SK-N-SH (cell line): Measurements from ENCODE around the gene PF4V1. TPM values are rescaled to one million over a fixed set of nuclear protein-coding genes. Genes with fewer than 3 reads are reported as not detected.

Experiments
- CTCF ChIA-PET: fragments of 300-600, 350-600 bp; formaldehyde crosslinking; extraction: SDS; loops from one replicate; lab custom pipeline; 2021; lab: Yijun Ruan, JAX
- POLR2A ChIA-PET: fragments of 350-600 bp; sonication (Branson Sonifier 250); formaldehyde crosslinking; extraction: SDS; loops from one replicate; lab custom pipeline; 2020; ENCODE audit warnings: antibody characterized with exemption, inconsistent platforms; lab: Yijun Ruan, JAX
- DNase-seq: peaks from one replicate; pipeline ENCODE4 v3.0.0; 2012
- H2AFZ ChIP-seq: fragments of 200-600 bp; sonication (generic); 2 replicates; pipeline ENCODE4 v1.8.1; 2016; ENCODE audit warnings: antibody characterized with exemption, mild to moderate bottlenecking, low read depth
- H3F3A ChIP-seq: fragments of 200-600 bp; sonication (generic); replicated peaks from 2 replicates; pipeline ENCODE3; 2016; ENCODE audit warnings: antibody characterized with exemption, mild to moderate bottlenecking; ENCODE audit not compliant: insufficient read depth
- H3K27ac ChIP-seq, 2 experiments: fragments of 200-500 bp in 1 of 2; fragments of 200-600 bp in 1 of 2; sonication (Bioruptor generic) in 1 of 2; sonication (generic), shearing (Covaris generic) in 1 of 2; 2 replicates each; pipeline versions ENCODE4 v1.5.1 to v1.6.1; 2014 to 2016; ENCODE audit warnings: low read depth in 2 of 2, inconsistent platforms in 1 of 2, low read length in 1 of 2, mild to moderate bottlenecking in 1 of 2, mixed read lengths in 1 of 2
- H3K27me3 ChIP-seq: fragments of 200-600 bp; sonication (generic), shearing (Covaris generic); 2 replicates; pipeline ENCODE4 v1.6.1; 2016; ENCODE audit warnings: mixed run types; ENCODE audit not compliant: insufficient read depth
- H3K36me3 ChIP-seq, 2 experiments: fragments of 200-500 bp in 1 of 2; fragments of 200-600 bp in 1 of 2; sonication (Bioruptor generic) in 1 of 2; sonication (generic) in 1 of 2; replicated peaks in 1 of 2; 2 replicates each; pipeline versions ENCODE3 to v1.5.1; 2014 to 2016; ENCODE audit warnings: low read length in 1 of 2, mild to moderate bottlenecking in 1 of 2; ENCODE audit not compliant: insufficient read depth in 2 of 2, control insufficient read depth in 1 of 2
- H3K4me1 ChIP-seq, 2 experiments: fragments of 200-500 bp in 1 of 2; fragments of 200-600 bp in 1 of 2; sonication (Bioruptor generic) in 1 of 2; sonication (generic), shearing (Covaris generic) in 1 of 2; 2 replicates each; pipeline versions ENCODE4 v1.5.1 to v1.6.1; 2014 to 2016; ENCODE audit warnings: low read depth in 1 of 2, low read length in 1 of 2, mixed run types in 1 of 2; ENCODE audit not compliant: insufficient read depth in 2 of 2, control insufficient read depth in 1 of 2
- H3K4me2 ChIP-seq: fragments of 200-600 bp; sonication (generic), shearing (Covaris generic); 2 replicates; pipeline ENCODE4 v1.6.1; 2017; ENCODE audit warnings: mixed run types
- H3K4me3 ChIP-seq, 2 experiments: fragments of 200-500 bp in 1 of 2; fragments of 200-600 bp in 1 of 2; sonication (Bioruptor generic) in 1 of 2; sonication (generic), shearing (Covaris generic) in 1 of 2; 2 replicates each; pipeline versions ENCODE4 v1.5.1 to v1.8.1; 2014 to 2016; ENCODE audit warnings: low read depth in 2 of 2, inconsistent platforms in 1 of 2, low read length in 1 of 2, mild to moderate bottlenecking in 1 of 2, mixed read lengths in 1 of 2, moderate library complexity in 1 of 2
- H3K79me2 ChIP-seq: fragments of 200-600 bp; sonication (generic); 2 replicates; pipeline ENCODE4 v1.8.1; 2017; ENCODE audit warnings: mild to moderate bottlenecking; ENCODE audit not compliant: insufficient read depth
- H3K9ac ChIP-seq: fragments of 200-600 bp; sonication (generic); 2 replicates; pipeline ENCODE4 v1.6.1; 2017; ENCODE audit warnings: mixed run types
- H3K9me2 ChIP-seq: fragments of 200-600 bp; sonication (generic); 2 replicates; pipeline ENCODE4 v1.6.1; 2017; ENCODE audit warnings: mixed run types
- H3K9me3 ChIP-seq: fragments of 200-600 bp; sonication (generic); 2 replicates; pipeline ENCODE4 v1.6.1; 2017; ENCODE audit warnings: mixed run types, mild to moderate bottlenecking, moderate library complexity
- H4K20me1 ChIP-seq: fragments of 200-600 bp; sonication (generic); 2 replicates; pipeline ENCODE4 v1.6.1; 2017; ENCODE audit warnings: mild to moderate bottlenecking, mixed run types; ENCODE audit not compliant: insufficient read depth
- CHD2 ChIP-seq: fragments of 150-350 bp; IDR thresholded peaks from 2 replicates; pipeline ENCODE4 v1.6.1; 2018; ENCODE audit warnings: low read length; ENCODE audit not compliant: partially characterized antibody
- EP300 ChIP-seq, 2 experiments: IDR thresholded peaks; 2 replicates each; pipeline versions ENCODE4 v1.4.0 to v1.6.1; 2012; ENCODE audit warnings: borderline replicate concordance in 1 of 2, low read depth in 1 of 2, low read length in 1 of 2
- FOSL2 ChIP-seq: IDR thresholded peaks from 2 replicates; pipeline ENCODE4 v1.4.0; 2012; ENCODE audit warnings: low read depth, mild to moderate bottlenecking, moderate library complexity, borderline replicate concordance
- FOXM1 ChIP-seq: IDR thresholded peaks from 2 replicates; pipeline ENCODE4 v1.4.0; 2012; ENCODE audit warnings: low read depth, mild to moderate bottlenecking
- JUND ChIP-seq: IDR thresholded peaks from 2 replicates; pipeline ENCODE4 v1.4.0; 2012
- MEF2A ChIP-seq: IDR thresholded peaks from 2 replicates; pipeline ENCODE4 v1.4.0; 2012; ENCODE audit warnings: low read depth, borderline replicate concordance
- MXI1 ChIP-seq: IDR thresholded peaks from 2 replicates; pipeline ENCODE4 v1.6.1; 2012; ENCODE audit warnings: mild to moderate bottlenecking, low read depth, low read length, improper control_type of control experiment
- NFIC ChIP-seq: IDR thresholded peaks from 2 replicates; pipeline ENCODE4 v1.4.0; 2012; ENCODE audit warnings: borderline replicate concordance
- NRF1 ChIP-seq: IDR thresholded peaks from 2 replicates; pipeline ENCODE4 v1.6.1; 2012; ENCODE audit warnings: low read depth, mild to moderate bottlenecking, low read length
- REST ChIP-seq: IDR thresholded peaks from 2 replicates; pipeline ENCODE4 v1.6.1; 2012; ENCODE audit warnings: mild to moderate bottlenecking, low read depth, low read length, moderate library complexity
- SIN3A ChIP-seq: IDR thresholded peaks from 2 replicates; pipeline ENCODE4 v1.6.1; 2012; ENCODE audit warnings: low read depth, mild to moderate bottlenecking, low read length, moderate library complexity, borderline replicate concordance
- TEAD4 ChIP-seq: IDR thresholded peaks from 2 replicates; pipeline ENCODE4 v1.4.0; 2012; ENCODE audit warnings: mild to moderate bottlenecking, borderline replicate concordance; ENCODE audit not compliant: insufficient read depth
- USF2 ChIP-seq: fragments of 150-350 bp; IDR thresholded peaks from 2 replicates; pipeline ENCODE4 v1.6.1; 2017; ENCODE audit warnings: antibody characterized with exemption, low read length, low read depth, borderline replicate concordance
- YY1 ChIP-seq: IDR thresholded peaks from 2 replicates; pipeline ENCODE4 v1.4.0; 2012; ENCODE audit warnings: low read depth, mild to moderate bottlenecking
- ZBTB33 ChIP-seq: IDR thresholded peaks from 2 replicates; pipeline ENCODE4 v1.4.0; 2012; ENCODE audit warnings: low read depth, borderline replicate concordance
- WGBS: methylation state at CpG from one replicate; pipeline ENCODE4 v1.1.6; 2017; ENCODE audit warnings: low lambda C conversion rate; 5-methylcytosine and 5-hydroxymethylcytosine counted together
- polyA plus RNA-seq, 3 experiments: library from polyadenylated mRNA; depleted of rRNA; stranded (reverse); fragments of >200 nt; gene quantifications; 2 replicates each; pipeline ENCODE4 v1.2.3, GENCODE V29; 2012

PF4V1 gene
- polyA plus RNA-seq, 1 of the 3 experiments (the other 2 are of a cell fraction) = not detected

GRCh38 chr4:73832651-73833237 is 20.4 kb upstream of the PF4V1 start:
- no peaks in the 10 kb centered on the region for H3K4me1 ChIP-seq
- H3K9me2 ChIP-seq = no peaks in the 10 kb centered on the region
- no peak overlapping the region for H3K4me2 ChIP-seq
- no peak for DNase-seq
- H2AFZ ChIP-seq = peak overlapping the region; percentile 30; the same call in 1 of the 2 replicates
- TF ChIP-seq NFIC (no peak), FOXM1 (no peak), JUND (0 out of 2 replicates have a peak, but pooled peaks have one; percentile 6), EP300 (IDR thresholded peaks at IDR 0.05; ENCODE audit: borderline replicate concordance in 1 of 2, low read depth in 1 of 2, low read length in 1 of 2) (no peak)
- no peaks in the 10 kb centered on the region for H3F3A ChIP-seq
- POLR2A ChIA-PET = no interaction called here
- no peak overlapping the region for H3K4me3 ChIP-seq
- no peak overlapping the region for H3K27ac ChIP-seq
- no peaks in the 10 kb centered on the region for H3K79me2 ChIP-seq
- WGBS = 7% methylated on average over 1 of the region's 1 CpG
- peaks cover 13% of the 10 kb centered on the region; the same call in 1 of the 2 replicates for H3K27me3 ChIP-seq
- CTCF ChIA-PET = no interaction called here
- H4K20me1 ChIP-seq = no peaks in the 10 kb centered on the region
- H3K36me3 ChIP-seq = no peaks in the 10 kb centered on the region
- no peaks in the 10 kb centered on the region for H3K9me3 ChIP-seq
- no peak overlapping the region for H3K9ac ChIP-seq

GRCh38 chr4:73836373-73837279 is 16.5 kb upstream of the PF4V1 start, which contains the start of gene CXCL6:
Gene CXCL6 (plus strand): TSS chr4:73836678. CDS start chr4:73836751, 73 bp downstream.
- H3K79me2 ChIP-seq = no peaks in the 10 kb centered on the region
- no peaks in the 10 kb centered on the region for H3F3A ChIP-seq
- POLR2A ChIA-PET = no interaction called here
- H3K4me2 ChIP-seq = no peak within 1 kb of the TSS
- H4K20me1 ChIP-seq = no peaks in the 10 kb centered on the region
- CTCF ChIA-PET = no interaction called here
- H3K9me3 ChIP-seq = no peaks in the 10 kb centered on the region
- DNase-seq = no peak
- H2AFZ ChIP-seq = no peak within 1 kb of the TSS
- H3K9ac ChIP-seq = no peak within 1 kb of the TSS
- H3K9me2 ChIP-seq = no peaks in the 10 kb centered on the region
- H3K36me3 ChIP-seq = no peaks in the 10 kb centered on the region
- TF ChIP-seq CHD2 (no peak), EP300 (IDR thresholded peaks at IDR 0.05; ENCODE audit: borderline replicate concordance in 1 of 2, low read depth in 1 of 2, low read length in 1 of 2) (no peak), JUND (no peak), SIN3A (no peak), ZBTB33 (no peak), USF2 (no peak), TEAD4 (no peak), FOXM1 (no peak), FOSL2 (no peak), NRF1 (no peak), MXI1 (no peak), YY1 (no peak), NFIC (no peak), REST (no peak), MEF2A (no peak)
- H3K4me1 ChIP-seq = no peaks in the 10 kb centered on the region
- no peak within 1 kb of the TSS for H3K4me3 ChIP-seq
- H3K27ac ChIP-seq = no peak within 1 kb of the TSS
- peaks cover 13% of the 10 kb centered on the region; the same call in 1 of the 2 replicates for H3K27me3 ChIP-seq
- 18% methylated on average over 20 of the region's 41 CpGs for WGBS
